GM12878 (cell line): ENCODE results near the gene PLA2G6. TPM values are rescaled to one million over a fixed set of nuclear protein-coding genes. Genes with fewer than 3 reads are reported as not detected.

Experiments
- ATAC-seq: fragments of 200-7000 bp; cut with Tn5 transposase; 3 replicates; pipeline ENCODE4 v1.9.1; 2020; ENCODE audit warnings: mild to moderate bottlenecking, moderate library complexity
- BruUV-seq: library from RNA; stranded (reverse); fragments of 400-500 nt; replicated peaks from 2 replicates; lab custom pipeline; 2021; lab: Mats Ljungman, UMichigan
- CTCF ChIA-PET: fragments of 300-600 bp; sonication (Branson Sonifier 250); formaldehyde crosslinking; extraction: SDS; loops from one replicate; lab custom pipeline; 2021; ENCODE audit warnings: inconsistent platforms; lab: Yijun Ruan, JAX
- POLR2A ChIA-PET: fragments of 350-600 bp; formaldehyde crosslinking; extraction: SDS; loops from one replicate; lab custom pipeline; 2021; ENCODE audit warnings: inconsistent platforms; lab: Charles Lee
- RAD21 ChIA-PET: fragments of 300-600 bp; sonication (Branson Sonifier 250); formaldehyde crosslinking; loops from one replicate; lab custom pipeline; 2023; ENCODE audit warnings: antibody characterized with exemption; ENCODE audit not compliant: unreplicated experiment; lab: Charles Lee
- SMC1A ChIA-PET: fragments of 300-600 bp; sonication (Branson Sonifier 250); formaldehyde crosslinking; loops from one replicate; lab custom pipeline; 2023; ENCODE audit not compliant: unreplicated experiment, uncharacterized antibody; lab: Charles Lee
- DNase-seq: peaks from one replicate; pipeline ENCODE4 v3.0.0-alpha.2; 2011; ENCODE audit warnings: low read depth, low spot score
- FAIRE-seq: peaks from 3 replicates; lab custom pipeline; 2011; peaks lifted over from hg19 to GRCh38; lab: Jason Lieb, UNC
- H2AFZ ChIP-seq: 2 replicates; pipeline ENCODE4 v1.6.0; 2011; ENCODE audit warnings: low read depth, low read length, control low read depth; ENCODE audit not compliant: control insufficient read depth
- H3K27ac ChIP-seq: 2 replicates; pipeline ENCODE4 v1.5.1; 2011; ENCODE audit warnings: control low read depth; ENCODE audit not compliant: control insufficient read depth, insufficient read depth
- H3K27me3 ChIP-seq, 2 experiments: replicated peaks in 1 of 2; 2 replicates each; pipeline versions ENCODE4 v1.6.0 to v1.6.1; 2011; ENCODE audit warnings: low read length in 1 of 2; ENCODE audit not compliant: control insufficient read depth in 2 of 2, insufficient read depth in 2 of 2
- H3K36me3 ChIP-seq, 2 experiments: 2 replicates each; pipeline ENCODE4 v1.5.1; 2011; ENCODE audit warnings: low read length in 1 of 2; ENCODE audit not compliant: control insufficient read depth in 2 of 2, insufficient read depth in 2 of 2
- H3K4me1 ChIP-seq: 2 replicates; pipeline ENCODE4 v1.6.1; 2011; ENCODE audit warnings: mild to moderate bottlenecking, low read length, moderate library complexity, mixed read lengths; ENCODE audit not compliant: control insufficient read depth, insufficient read depth
- H3K4me2 ChIP-seq: 2 replicates; pipeline ENCODE4 v1.6.0; 2011; ENCODE audit warnings: control low read depth; ENCODE audit not compliant: control insufficient read depth, insufficient read depth
- H3K4me3 ChIP-seq: fragments of 200-600 bp; sonication (generic); 2 replicates; pipeline ENCODE4 v1.5.1; 2016
- H3K79me2 ChIP-seq: 2 replicates; pipeline ENCODE4 v1.6.0; 2011; ENCODE audit warnings: low read length; ENCODE audit not compliant: control insufficient read depth, insufficient read depth
- H3K9ac ChIP-seq: 2 replicates; pipeline ENCODE4 v1.8.0; 2011; ENCODE audit warnings: low read length, control low read depth, mixed read lengths; ENCODE audit not compliant: control insufficient read depth, insufficient read depth
- H3K9me3 ChIP-seq: replicated peaks from 3 replicates; pipeline ENCODE4 v1.5.1; 2011; ENCODE audit warnings: mild to moderate bottlenecking, low read length; ENCODE audit not compliant: control insufficient read depth, insufficient read depth
- H4K20me1 ChIP-seq: 2 replicates; pipeline ENCODE4 v1.6.0; 2011; ENCODE audit not compliant: control insufficient read depth, insufficient read depth
- BHLHE40 ChIP-seq, 2 experiments: fragments of 450-650 bp in 1 of 2; IDR thresholded peaks; 2 replicates each; pipeline ENCODE4 v1.6.1; 2011 to 2017; ENCODE audit warnings: low read depth in 2 of 2, borderline replicate concordance in 1 of 2, improper control_type of control experiment in 1 of 2, low read length in 1 of 2, mild to moderate bottlenecking in 1 of 2
- BMI1 ChIP-seq: fragments of 450-650 bp; IDR thresholded peaks from 2 replicates; pipeline ENCODE4 v1.6.1; 2016; ENCODE audit warnings: mild to moderate bottlenecking, moderate library complexity, borderline replicate concordance
- CUX1 ChIP-seq: IDR thresholded peaks from 2 replicates; pipeline ENCODE4 v1.6.1; 2012; ENCODE audit warnings: improper control_type of control experiment, low read depth, low read length; ENCODE audit not compliant: insufficient replicate concordance
- KDM1A ChIP-seq: fragments of 200-600 bp; sonication (generic); IDR thresholded peaks from 2 replicates; pipeline ENCODE4 v1.6.1; 2016; ENCODE audit warnings: borderline replicate concordance
- SIN3A ChIP-seq: IDR thresholded peaks from 2 replicates; pipeline ENCODE4 v1.6.1; 2012; ENCODE audit warnings: low read depth, low read length, improper control_type of control experiment
- SPI1 ChIP-seq: IDR thresholded peaks from 2 replicates; pipeline ENCODE4 v1.6.1; 2011; ENCODE audit warnings: low read depth, mild to moderate bottlenecking, low read length, moderate library complexity, borderline replicate concordance; ENCODE audit not compliant: insufficient read depth
- SREBF1 ChIP-seq: IDR thresholded peaks from 2 replicates; pipeline ENCODE4 v1.6.1; 2012; ENCODE audit warnings: mild to moderate bottlenecking, low read length
- WGBS: methylation state at CpG from one replicate; pipeline ENCODE4 v1.1.6; 2016; ENCODE audit warnings: low lambda C conversion rate; ENCODE audit not compliant: insufficient replicate concordance, insufficient coverage; ENCODE audit errors: missing lambda C conversion rate; 5-methylcytosine and 5-hydroxymethylcytosine counted together
- in situ Hi-C: fragments of 300-500 bp; cut with MboI; formaldehyde crosslinking; loops from 9 replicates; pipeline ENCODE4 v1.14.3; 2018; ENCODE audit warnings: mixed read lengths
- intact Hi-C: fragments of 100-400 bp; cut with micrococcal nuclease; formaldehyde crosslinking; loops from one replicate; pipeline ENCODE4 v1.14.2; 2022; ENCODE audit not compliant: unreplicated experiment
- polyA plus RNA-seq, 11 experiments: library from polyadenylated mRNA; depleted of rRNA in 4 of 11; unstranded in 6 of 11; stranded (reverse) in 5 of 11; fragments of >200 nt; fragmentation: Nextera tagmentation in 4 of 11; fragmentation: Illumina TruSeq in 1 of 11; extraction: Ambion mirVana in 4 of 11; extraction: Trizol in 1 of 11; gene quantifications; 1 replicate in 1 of 11; 2 replicates in 10 of 11; pipeline versions ENCODE4 v1.2.1 to v1.2.3, GENCODE V29; 2011 to 2016; ENCODE audit warnings: inconsistent platforms in 2 of 11, missing spikeins in 2 of 11, low read depth in 1 of 11
- total RNA-seq, 4 experiments: library from RNA; depleted of rRNA in 3 of 4; stranded (reverse); fragments of >200 nt in 3 of 4; fragmentation: Illumina TruSeq in 1 of 4; extraction: Trizol in 1 of 4; gene quantifications; 2 replicates each; pipeline versions ENCODE4 v1.2.1 to v1.2.3, GENCODE V29; 2013 to 2021
- TF ChIP-seq, protein P1 (sequence below), 3 experiments: IDR thresholded peaks in 2 of 3; conservative IDR thresholded peaks in 1 of 3; 2 replicates each; pipeline ENCODE4 v1.5.1; 2011; ENCODE audit warnings: low read depth in 3 of 3, low read length in 3 of 3, mild to moderate bottlenecking in 3 of 3, control low read depth in 2 of 3, moderate library complexity in 2 of 3, inconsistent platforms in 1 of 3, mixed read lengths in 1 of 3; ENCODE audit not compliant: control insufficient read depth in 2 of 3, insufficient read depth in 1 of 3; ENCODE audit errors: extremely low read depth in 1 of 3

PLA2G6 gene
- total and polyA plus RNA-seq, 10 of the 15 experiments (the other 5 are each of a cell fraction or from before 2014, with no cell fraction given) = 0.15 to 42.2 (median 15.8) TPM

- TF ChIP-seq BMI1 = no peak
- TF ChIP-seq BHLHE40 (IDR thresholded peaks at IDR 0.05; ENCODE audit: borderline replicate concordance in 1 of 2, low read depth in 2 of 2, low read length in 1 of 2) = peak in 1 of 2 experiments; percentile 12; a peak in 1 of 4 replicates
- TF ChIP-seq, all 136 proteins: peak for 3
Measured at GRCh38 chr22:38081941-38082828, 99.4 kb downstream of the PLA2G6 start (continued).

GRCh38 chr22:38081636-38081940 lies 100.0 kb downstream of the PLA2G6 start:
- Histone ChIP-seq H3K4me1 (no peaks in the 10 kb centered on the region), H3K27ac (no peak overlapping the region), H3K79me2 (no peaks in the 10 kb centered on the region), H4K20me1 (no peaks in the 10 kb centered on the region), H3K4me3 (no peak overlapping the region), H3K36me3 (no peaks in the 10 kb centered on the region), H3K27me3 (peaks cover 8 to 9% of the 10 kb centered on the region in 2 experiments; a peak in 3 of 4 replicates), H2AFZ (no peak overlapping the region), H3K4me2 (peak overlapping the region; percentile 9; the same call in 1 of the 2 replicates), H3K9ac (no peak overlapping the region), H3K9me3 (no peaks in the 10 kb centered on the region)
- DNase-seq = no peak
- ChIA-PET CTCF (interaction anchor here (0.5 to 0.6 kb wide), 2 partner anchors 16 to 32 kb away, joined by 3 read pairs; no protein-coding TSS in a partner anchor), SMC1A (no interaction called here), POLR2A (interaction anchor here (0.5 kb wide), 1 partner anchor 122 kb away, joined by 4 read pairs; no protein-coding TSS in a partner anchor), RAD21 (no interaction called here)
- BruUV-seq = no TSS peak
- 13% methylated on average over 17 of the region's 17 CpGs for WGBS
- ATAC-seq = no peak
- TF ChIP-seq KDM1A (no peak), SREBF1 (no peak), SIN3A (no peak), CUX1 (no peak), SPI1 (no peak)
- TF ChIP-seq, protein P1, sequence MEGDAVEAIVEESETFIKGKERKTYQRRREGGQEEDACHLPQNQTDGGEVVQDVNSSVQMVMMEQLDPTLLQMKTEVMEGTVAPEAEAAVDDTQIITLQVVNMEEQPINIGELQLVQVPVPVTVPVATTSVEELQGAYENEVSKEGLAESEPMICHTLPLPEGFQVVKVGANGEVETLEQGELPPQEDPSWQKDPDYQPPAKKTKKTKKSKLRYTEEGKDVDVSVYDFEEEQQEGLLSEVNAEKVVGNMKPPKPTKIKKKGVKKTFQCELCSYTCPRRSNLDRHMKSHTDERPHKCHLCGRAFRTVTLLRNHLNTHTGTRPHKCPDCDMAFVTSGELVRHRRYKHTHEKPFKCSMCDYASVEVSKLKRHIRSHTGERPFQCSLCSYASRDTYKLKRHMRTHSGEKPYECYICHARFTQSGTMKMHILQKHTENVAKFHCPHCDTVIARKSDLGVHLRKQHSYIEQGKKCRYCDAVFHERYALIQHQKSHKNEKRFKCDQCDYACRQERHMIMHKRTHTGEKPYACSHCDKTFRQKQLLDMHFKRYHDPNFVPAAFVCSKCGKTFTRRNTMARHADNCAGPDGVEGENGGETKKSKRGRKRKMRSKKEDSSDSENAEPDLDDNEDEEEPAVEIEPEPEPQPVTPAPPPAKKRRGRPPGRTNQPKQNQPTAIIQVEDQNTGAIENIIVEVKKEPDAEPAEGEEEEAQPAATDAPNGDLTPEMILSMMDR (IDR thresholded peaks at IDR 0.05 in 2 of 3, conservative IDR thresholded peaks at IDR 0.05 in 1 of 3; ENCODE audit: control insufficient read depth in 2 of 3, extremely low read depth in 1 of 3, insufficient read depth in 1 of 3, low read depth in 3 of 3, low read length in 3 of 3) = no peak
- intact Hi-C loops (no loop called here), in situ Hi-C loops (no loop called here)
- no peak for FAIRE-seq
